ENCODE measurements around the gene SUN5. TPM values are rescaled to one million over a fixed set of nuclear protein-coding genes. Genes with fewer than 3 reads are reported as not detected.

SUN5 gene
- total RNA-seq, 6 experiments from 2014 or later, result not detected

- no peak overlapping the region for H3K27ac ChIP-seq
- intact Hi-C loops (cut with DNase I), result no loop called here
- H3K4me3 ChIP-seq, result no peak overlapping the region
- ATAC-seq (no peak), DNase-seq (no peak)
- TF ChIP-seq, protein P1, sequence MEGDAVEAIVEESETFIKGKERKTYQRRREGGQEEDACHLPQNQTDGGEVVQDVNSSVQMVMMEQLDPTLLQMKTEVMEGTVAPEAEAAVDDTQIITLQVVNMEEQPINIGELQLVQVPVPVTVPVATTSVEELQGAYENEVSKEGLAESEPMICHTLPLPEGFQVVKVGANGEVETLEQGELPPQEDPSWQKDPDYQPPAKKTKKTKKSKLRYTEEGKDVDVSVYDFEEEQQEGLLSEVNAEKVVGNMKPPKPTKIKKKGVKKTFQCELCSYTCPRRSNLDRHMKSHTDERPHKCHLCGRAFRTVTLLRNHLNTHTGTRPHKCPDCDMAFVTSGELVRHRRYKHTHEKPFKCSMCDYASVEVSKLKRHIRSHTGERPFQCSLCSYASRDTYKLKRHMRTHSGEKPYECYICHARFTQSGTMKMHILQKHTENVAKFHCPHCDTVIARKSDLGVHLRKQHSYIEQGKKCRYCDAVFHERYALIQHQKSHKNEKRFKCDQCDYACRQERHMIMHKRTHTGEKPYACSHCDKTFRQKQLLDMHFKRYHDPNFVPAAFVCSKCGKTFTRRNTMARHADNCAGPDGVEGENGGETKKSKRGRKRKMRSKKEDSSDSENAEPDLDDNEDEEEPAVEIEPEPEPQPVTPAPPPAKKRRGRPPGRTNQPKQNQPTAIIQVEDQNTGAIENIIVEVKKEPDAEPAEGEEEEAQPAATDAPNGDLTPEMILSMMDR (IDR thresholded peaks at IDR 0.05), result no peak
- no peaks in the 10 kb centered on the region for H3K36me3 ChIP-seq
- no peaks in the 10 kb centered on the region for H3K4me1 ChIP-seq
- H3K27me3 ChIP-seq, result no peaks in the 10 kb centered on the region
- H3K9me3 ChIP-seq, result no peaks in the 10 kb centered on the region
- WGBS (ENCODE audit: insufficient coverage, low coverage, low lambda C conversion rate, missing lambda C conversion rate), result 11% methylated on average over 1 of the region's 1 CpG
Measured at GRCh38 chr20:33043731-33044181, 39.5 kb upstream of the SUN5 start.

GRCh38 chr20:33042983-33043730 lies 38.9 kb upstream of the SUN5 start:
- DNase-seq (no peak), ATAC-seq (no peak)
- TF ChIP-seq, protein P1 (IDR thresholded peaks at IDR 0.05), result no peak
- no peak for TF ChIP-seq POLR2A (IDR thresholded peaks at IDR 0.05)
- Histone ChIP-seq H3K36me3 (no peaks in the 10 kb centered on the region), H3K9me3 (no peaks in the 10 kb centered on the region), H3K4me1 (no peaks in the 10 kb centered on the region), H3K27ac (no peak overlapping the region), H3K27me3 (no peaks in the 10 kb centered on the region), H3K4me3 (no peak overlapping the region)
- WGBS (ENCODE audit: insufficient coverage, low coverage, low lambda C conversion rate, missing lambda C conversion rate), result 100% methylated on average over 1 of the region's 2 CpGs
- intact Hi-C loops (cut with DNase I), result no loop called here

DNA sequence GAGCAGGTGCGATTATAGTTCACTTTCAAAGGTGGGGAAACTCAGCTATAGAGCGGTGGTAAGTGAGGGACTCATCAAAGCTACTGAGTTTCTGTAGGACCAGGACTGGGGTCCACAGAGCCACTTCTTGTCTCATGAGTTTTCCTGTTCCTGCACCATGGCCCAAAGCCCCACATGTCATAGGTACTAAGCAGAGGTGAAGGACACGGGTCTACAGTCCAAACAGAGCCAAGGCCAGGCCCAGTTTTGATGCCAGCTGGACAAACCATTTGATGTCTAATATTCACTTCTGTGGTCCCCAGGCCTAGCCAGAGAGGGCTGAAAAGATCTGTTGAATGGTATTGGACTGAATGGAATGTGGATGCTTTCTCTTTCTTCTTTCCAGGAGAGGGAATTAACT lies 38.2 kb upstream of the SUN5 start:
- Histone ChIP-seq H3K9me3 (no peaks in the 10 kb centered on the region), H3K36me3 (no peaks in the 10 kb centered on the region), H3K27me3 (no peaks in the 10 kb centered on the region), H3K4me1 (no peaks in the 10 kb centered on the region), H3K27ac (no peak overlapping the region), H3K4me3 (no peak overlapping the region)
- intact Hi-C loops (cut with DNase I), result no loop called here
- DNase-seq, result peak in 1 of 3 donors; percentile 1
- WGBS (ENCODE audit: insufficient coverage, low coverage, low lambda C conversion rate, missing lambda C conversion rate), result 73% methylated on average over 3 of the region's 3 CpGs
- ATAC-seq, result no peak
- TF ChIP-seq POLR2A (IDR thresholded peaks at IDR 0.05), result no peak
- TF ChIP-seq, protein P1 (IDR thresholded peaks at IDR 0.05), result no peak

GRCh38 chr20:33038243-33038642 lies 34.0 kb upstream of the SUN5 start:
- Histone ChIP-seq H3K27ac (no peak overlapping the region), H3K4me1 (no peaks in the 10 kb centered on the region), H3K36me3 (no peaks in the 10 kb centered on the region), H3K27me3 (no peaks in the 10 kb centered on the region), H3K9me3 (no peaks in the 10 kb centered on the region), H3K4me3 (no peak overlapping the region)
- intact Hi-C loops (cut with DNase I), result no loop called here
- WGBS (ENCODE audit: insufficient coverage, low coverage, low lambda C conversion rate, missing lambda C conversion rate), result 66% methylated on average over 4 of the region's 4 CpGs
- no peak for ATAC-seq
- TF ChIP-seq POLR2A (IDR thresholded peaks at IDR 0.05), result no peak
- TF ChIP-seq, protein P1 (IDR thresholded peaks at IDR 0.05), result no peak
- no peak for DNase-seq
